ENCODE results near the gene SERPINA3. TPM values are rescaled to one million over a fixed set of nuclear protein-coding genes. Genes with fewer than 3 reads are reported as not detected.

Gene SERPINA3
- total RNA-seq, 2 donors from 2014 or later, result 57.2 to 330 TPM

DNA sequence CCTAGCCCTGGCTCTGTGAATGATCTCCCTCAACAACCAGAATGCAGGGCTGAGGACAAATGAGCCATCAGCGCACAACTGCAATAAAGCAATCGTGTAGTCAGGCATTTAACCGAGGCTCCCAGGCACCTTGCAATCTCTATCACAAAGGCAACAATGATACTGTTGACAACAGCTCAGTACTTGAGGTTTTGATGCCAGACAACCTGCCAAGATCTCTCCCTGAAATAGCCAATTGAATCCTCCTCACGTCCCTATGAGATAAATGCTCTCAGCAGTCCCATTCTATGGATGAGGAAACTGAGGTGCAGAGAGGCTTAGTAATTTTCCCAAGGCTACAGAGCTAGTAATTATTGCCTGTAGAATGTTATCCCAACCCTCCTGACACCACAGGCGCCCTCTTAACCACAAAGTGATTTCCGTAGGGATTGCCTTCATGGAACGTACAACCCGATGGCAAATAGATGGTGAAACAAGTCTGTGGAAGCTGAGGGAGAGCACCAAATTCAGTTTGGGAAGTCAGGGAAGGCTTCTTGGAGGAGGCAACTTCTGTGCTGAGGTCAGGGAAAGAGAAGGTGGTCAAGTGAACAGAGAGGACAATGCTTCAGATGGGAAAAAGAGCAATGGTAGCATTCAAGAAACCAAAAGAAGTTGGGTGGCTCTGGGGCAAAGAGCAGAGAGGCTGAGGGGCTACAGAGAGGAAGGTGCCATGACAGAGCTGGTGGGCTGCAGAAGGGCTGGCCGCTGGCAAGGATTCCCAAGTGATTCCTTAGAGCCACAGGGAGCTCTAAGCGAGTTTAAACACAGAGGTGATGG, 12.6 kb downstream of the SERPINA3 start:
- Histone ChIP-seq H3K4me1 (no peaks in the 10 kb centered on the region), H3K27me3 (no peaks in the 10 kb centered on the region), H3K27ac (no peak overlapping the region), H3K36me3 (no peaks in the 10 kb centered on the region), H3K9me3 (no peaks in the 10 kb centered on the region), H3K4me3 (no peak overlapping the region)
- DNase-seq (ENCODE audit: low spot score), result no peak
- TF ChIP-seq, protein P1, sequence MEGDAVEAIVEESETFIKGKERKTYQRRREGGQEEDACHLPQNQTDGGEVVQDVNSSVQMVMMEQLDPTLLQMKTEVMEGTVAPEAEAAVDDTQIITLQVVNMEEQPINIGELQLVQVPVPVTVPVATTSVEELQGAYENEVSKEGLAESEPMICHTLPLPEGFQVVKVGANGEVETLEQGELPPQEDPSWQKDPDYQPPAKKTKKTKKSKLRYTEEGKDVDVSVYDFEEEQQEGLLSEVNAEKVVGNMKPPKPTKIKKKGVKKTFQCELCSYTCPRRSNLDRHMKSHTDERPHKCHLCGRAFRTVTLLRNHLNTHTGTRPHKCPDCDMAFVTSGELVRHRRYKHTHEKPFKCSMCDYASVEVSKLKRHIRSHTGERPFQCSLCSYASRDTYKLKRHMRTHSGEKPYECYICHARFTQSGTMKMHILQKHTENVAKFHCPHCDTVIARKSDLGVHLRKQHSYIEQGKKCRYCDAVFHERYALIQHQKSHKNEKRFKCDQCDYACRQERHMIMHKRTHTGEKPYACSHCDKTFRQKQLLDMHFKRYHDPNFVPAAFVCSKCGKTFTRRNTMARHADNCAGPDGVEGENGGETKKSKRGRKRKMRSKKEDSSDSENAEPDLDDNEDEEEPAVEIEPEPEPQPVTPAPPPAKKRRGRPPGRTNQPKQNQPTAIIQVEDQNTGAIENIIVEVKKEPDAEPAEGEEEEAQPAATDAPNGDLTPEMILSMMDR (IDR thresholded peaks at IDR 0.05), result no peak

DNA sequence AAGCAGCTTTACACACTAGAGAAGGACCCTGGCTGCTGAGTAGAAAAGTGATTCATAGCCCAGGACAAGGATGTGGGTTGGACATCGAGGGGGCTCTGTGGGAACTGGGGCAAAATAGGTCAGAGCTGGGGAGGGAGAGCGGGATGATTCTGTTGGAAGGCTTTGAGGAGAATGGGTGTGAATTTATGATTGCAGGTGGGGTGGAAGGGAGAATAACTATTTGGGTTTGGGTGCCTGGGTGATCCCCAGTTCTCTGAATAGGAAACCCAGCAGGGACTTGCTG, 13.1 kb downstream of the SERPINA3 start:
- TF ChIP-seq, protein P1 (IDR thresholded peaks at IDR 0.05), result no peak
- H3K4me3 ChIP-seq, result no peak overlapping the region
- no peaks in the 10 kb centered on the region for H3K27me3 ChIP-seq
- no peak for DNase-seq (ENCODE audit: low spot score)
- H3K4me1 ChIP-seq, result no peaks in the 10 kb centered on the region
- H3K36me3 ChIP-seq, result no peaks in the 10 kb centered on the region
- no peak overlapping the region for H3K27ac ChIP-seq
- no peaks in the 10 kb centered on the region for H3K9me3 ChIP-seq

DNA sequence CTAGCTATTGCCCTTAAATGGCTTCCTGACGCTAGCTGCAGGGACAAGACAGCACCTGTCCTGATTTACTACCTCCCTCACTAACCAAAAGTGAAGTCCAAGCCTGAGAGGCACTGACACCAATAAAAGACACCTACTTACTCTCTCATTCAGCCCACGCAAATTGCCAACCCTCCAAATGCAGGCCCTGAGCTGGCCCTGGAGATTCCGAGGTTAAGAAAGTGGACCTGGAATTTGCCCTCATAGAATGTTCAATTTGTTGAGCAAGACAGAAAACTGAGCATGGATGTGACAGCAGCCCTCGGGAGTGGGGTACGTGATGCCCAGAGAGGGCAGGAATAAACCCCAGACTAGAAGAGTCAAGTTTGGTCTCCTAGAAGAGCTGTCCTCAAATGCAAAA, 16.4 kb downstream of the SERPINA3 start:
- Histone ChIP-seq H3K27ac (no peak overlapping the region), H3K4me1 (no peaks in the 10 kb centered on the region), H3K4me3 (no peak overlapping the region), H3K27me3 (no peaks in the 10 kb centered on the region), H3K9me3 (no peaks in the 10 kb centered on the region), H3K36me3 (no peaks in the 10 kb centered on the region)
- DNase-seq (ENCODE audit: low spot score), result no peak
- TF ChIP-seq, protein P1 (IDR thresholded peaks at IDR 0.05), result no peak

DNA sequence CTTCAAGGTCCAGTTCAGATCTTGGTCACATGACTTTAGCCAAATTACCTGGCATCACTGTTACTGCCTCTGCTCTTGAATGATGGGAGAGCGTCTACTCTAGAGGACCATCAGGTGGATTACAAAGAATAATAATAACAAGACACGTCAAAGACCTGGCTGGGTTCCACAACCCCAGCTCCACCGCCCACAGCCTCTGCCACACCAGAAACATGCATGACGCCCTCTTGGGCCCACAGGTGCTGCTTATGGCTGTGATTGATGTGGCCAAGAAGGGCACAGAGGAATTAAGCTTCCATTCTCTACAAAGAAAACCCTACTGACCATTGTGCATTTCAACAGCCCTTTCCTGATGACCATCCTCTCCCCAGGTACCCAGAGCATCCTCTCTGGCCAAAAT, 18.2 kb downstream of the SERPINA3 start:
- no peak overlapping the region for H3K4me3 ChIP-seq
- H3K9me3 ChIP-seq, result no peaks in the 10 kb centered on the region
- DNase-seq (ENCODE audit: low spot score), result no peak
- TF ChIP-seq, protein P1 (IDR thresholded peaks at IDR 0.05), result no peak
- H3K27me3 ChIP-seq, result no peaks in the 10 kb centered on the region
- no peak overlapping the region for H3K27ac ChIP-seq
- no peaks in the 10 kb centered on the region for H3K36me3 ChIP-seq
- no peaks in the 10 kb centered on the region for H3K4me1 ChIP-seq

DNA sequence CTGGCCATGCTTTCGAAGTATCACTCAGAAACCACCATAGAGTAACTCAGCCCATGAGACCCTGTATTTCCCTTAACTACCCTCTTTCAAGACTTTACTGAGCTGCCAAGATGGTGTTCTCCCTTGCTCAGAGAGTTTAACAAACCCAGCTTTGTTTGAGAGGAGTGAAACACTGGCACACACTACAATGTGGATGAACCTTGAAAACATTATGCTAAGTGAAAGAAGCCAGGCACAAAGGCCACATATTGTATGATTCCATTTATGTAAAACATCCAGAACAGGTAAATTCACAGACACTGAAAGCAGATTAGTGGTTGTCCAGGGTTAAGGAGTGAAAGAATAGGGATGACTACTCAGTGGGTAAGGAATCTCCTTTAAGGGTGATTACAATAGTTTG, 18.9 kb downstream of the SERPINA3 start:
- Histone ChIP-seq H3K36me3 (no peaks in the 10 kb centered on the region), H3K9me3 (no peaks in the 10 kb centered on the region), H3K27ac (no peak overlapping the region), H3K4me1 (no peaks in the 10 kb centered on the region), H3K27me3 (no peaks in the 10 kb centered on the region), H3K4me3 (no peak overlapping the region)
- DNase-seq (ENCODE audit: low spot score), result no peak
- TF ChIP-seq, protein P1 (IDR thresholded peaks at IDR 0.05), result no peak
